GM19468 (cell line): ENCODE measurements around the gene TRPC6.
"Not testable (repeated sequence)": the region's sequence is repeated elsewhere in the genome, so short reads cannot be mapped to it uniquely, and the experiment has no call there.

ENCODE experiments used
- ATAC-seq: cut with Tn5 transposase; IDR thresholded peaks from one replicate; pipeline ENCODE4 v1.9.1; 2021; ENCODE audit warnings: mild to moderate bottlenecking, moderate library complexity, moderate number of reproducible peaks; ENCODE audit not compliant: unreplicated experiment; ENCODE audit errors: extremely low read depth

The TRPC6 gene

GRCh38 chr11:101523634-101524260 is 60.1 kb downstream of the TRPC6 start:
- no peak for ATAC-seq

- ATAC-seq = no peak
These were observed 60.6 kb downstream of the TRPC6 start for GRCh38 chr11:101523193-101523592.

- no peak for ATAC-seq
These were observed 62.0 kb downstream of the TRPC6 start for GRCh38 chr11:101521821-101522220.

GRCh38 chr11:101516546-101516945 is 67.3 kb downstream of the TRPC6 start:
- no peak for ATAC-seq

DNA sequence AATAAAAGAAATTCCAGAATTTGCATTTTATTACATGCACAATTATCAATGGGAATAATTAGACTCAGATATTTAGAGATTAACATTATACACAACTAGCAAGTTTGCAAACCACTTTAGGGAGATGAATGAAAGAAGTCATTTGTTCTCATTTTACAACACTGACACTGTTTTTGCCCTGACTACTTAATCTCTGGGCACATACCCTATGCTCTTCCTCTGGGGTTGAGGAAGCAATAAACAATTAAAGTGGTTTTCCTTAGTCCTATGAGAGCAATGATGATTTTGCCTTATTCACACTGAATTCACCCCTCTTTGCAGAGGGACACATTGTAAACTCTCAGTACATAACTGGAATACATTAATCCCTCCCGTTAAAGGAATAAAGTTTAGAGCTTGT is 72.7 kb downstream of the TRPC6 start:
- ATAC-seq = no peak

DNA sequence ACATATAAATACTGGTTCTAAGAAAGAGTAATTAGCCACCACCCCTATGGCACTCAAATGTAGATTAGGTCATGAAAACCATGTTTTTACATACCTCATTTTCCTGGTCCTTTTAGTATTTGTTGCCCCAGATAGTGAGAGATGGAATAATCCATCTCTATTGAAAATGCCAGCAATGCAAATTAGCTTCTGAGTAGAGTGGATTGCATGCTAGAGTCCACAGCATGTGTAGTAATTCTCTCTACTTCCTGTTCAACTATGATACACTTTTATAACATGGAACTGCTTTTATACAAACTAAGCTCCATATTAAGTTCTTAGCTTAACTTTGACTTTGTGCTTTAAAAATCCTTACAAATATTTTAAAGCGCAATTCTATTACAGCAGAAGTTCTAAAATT is 73.2 kb downstream of the TRPC6 start:
- no peak for ATAC-seq

GRCh38 chr11:101509922-101510321 is 73.9 kb downstream of the TRPC6 start:
- no peak for ATAC-seq

GRCh38 chr11:101508370-101508769 is 75.4 kb downstream of the TRPC6 start:
- no peak for ATAC-seq

DNA sequence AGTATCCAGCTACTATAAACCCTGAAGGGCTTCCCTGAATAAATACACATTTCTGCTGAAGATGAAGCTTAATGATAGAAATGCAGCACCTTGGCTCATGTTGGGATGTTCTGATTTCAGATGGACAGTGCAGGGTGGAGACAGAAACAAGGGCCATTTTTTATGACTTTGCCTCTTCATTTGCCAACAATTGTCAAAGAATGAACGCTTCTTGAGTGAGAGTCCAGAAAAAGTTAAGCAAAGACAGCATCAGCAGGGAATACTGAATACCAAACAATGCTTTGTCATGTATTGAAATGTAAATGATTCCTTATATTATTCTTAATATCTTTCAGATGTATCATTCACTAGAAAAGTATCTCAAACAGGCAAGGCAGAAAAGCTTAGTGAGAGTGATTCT is 84.9 kb downstream of the TRPC6 start:
- ATAC-seq = no peak

DNA sequence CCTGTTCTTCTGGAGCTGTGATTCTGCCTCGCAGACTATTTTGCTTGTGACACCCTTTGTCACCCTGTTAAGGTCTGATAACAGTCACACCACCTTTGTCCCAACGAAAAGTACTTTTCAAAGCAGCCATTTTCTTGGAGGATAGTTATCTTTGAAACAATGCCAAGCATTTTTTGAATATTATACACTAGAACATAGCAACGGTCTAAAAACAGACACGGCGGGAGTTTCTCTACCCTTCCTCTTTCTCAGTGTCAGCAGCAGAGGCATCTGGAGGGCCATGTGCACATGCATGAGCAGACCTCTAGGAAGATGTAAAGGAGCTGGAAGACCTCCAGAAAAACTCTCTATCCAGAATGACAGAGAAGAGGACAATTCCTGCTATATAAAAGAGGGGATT is 86.5 kb downstream of the TRPC6 start:
- ATAC-seq = no peak

GRCh38 chr11:101487775-101488174 is 96.0 kb downstream of the TRPC6 start:
- ATAC-seq = no peak

DNA sequence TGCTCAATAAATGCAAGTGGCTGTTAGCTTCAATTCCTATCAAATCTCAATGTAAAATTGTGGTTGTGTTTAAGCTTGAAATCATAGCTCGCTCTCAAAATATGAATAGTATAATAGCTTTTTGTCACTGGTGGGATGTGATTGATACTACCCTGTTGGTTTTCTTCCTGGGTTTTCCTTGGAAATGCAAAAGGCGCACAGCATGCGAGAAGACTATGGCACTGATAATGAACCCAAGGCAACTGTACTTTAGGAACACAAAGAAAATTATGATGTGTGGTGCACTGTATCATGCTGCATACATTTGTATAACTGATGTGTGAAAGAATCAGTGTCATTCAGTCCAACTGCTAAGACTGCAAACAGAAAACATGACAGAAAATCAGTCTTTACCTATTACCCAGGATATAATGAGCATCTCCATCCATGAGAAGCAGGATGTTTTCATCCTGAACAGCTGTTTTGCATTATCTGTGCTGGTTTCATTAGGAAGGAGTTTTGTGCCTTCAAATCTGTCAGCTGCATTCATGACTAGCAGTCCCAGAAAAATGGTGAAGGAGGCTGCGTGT is 101.2 kb downstream of the TRPC6 start:
- ATAC-seq = no peak

- ATAC-seq = no peak
These were observed 105.0 kb downstream of the TRPC6 start for GRCh38 chr11:101478587-101479369.

DNA sequence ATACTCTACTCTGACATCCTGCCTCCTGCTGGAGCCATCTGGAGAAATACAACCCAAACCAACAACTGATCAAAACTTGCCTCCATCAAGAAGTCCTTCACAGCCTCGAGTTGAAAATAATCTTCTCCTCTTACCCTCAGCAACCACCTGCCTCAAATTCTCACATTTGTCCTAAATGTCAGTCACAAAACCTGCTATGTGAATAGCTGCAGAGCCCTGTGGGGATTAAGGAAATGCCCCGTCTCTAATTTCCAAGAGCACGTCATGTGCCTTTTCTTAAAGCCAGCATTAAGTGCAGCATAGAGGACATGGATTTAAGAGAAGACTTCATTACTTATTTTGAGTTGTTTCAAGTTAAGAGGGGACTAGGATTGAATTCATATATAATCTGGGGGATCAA is 105.9 kb downstream of the TRPC6 start:
- no peak for ATAC-seq

GRCh38 chr11:101476191-101476590 is 107.6 kb downstream of the TRPC6 start:
- no peak for ATAC-seq

DNA sequence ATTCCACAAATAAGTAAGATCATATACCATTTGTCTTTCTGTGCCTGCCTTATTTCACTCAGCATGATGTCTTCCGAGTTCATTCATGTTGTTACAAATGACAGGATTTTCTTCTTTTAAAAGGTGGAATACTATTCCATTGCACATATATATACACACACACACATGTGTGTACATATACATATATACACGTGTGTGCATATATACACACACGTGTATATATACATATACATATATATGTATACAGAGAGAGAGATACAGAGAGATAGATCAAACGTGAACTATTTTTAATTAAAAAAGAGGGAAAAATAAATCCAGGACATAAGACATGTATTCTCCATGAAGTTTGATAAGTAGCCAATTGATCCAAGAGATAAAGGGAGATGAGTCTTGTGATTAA is 108.1 kb downstream of the TRPC6 start:
- ATAC-seq = no peak

DNA sequence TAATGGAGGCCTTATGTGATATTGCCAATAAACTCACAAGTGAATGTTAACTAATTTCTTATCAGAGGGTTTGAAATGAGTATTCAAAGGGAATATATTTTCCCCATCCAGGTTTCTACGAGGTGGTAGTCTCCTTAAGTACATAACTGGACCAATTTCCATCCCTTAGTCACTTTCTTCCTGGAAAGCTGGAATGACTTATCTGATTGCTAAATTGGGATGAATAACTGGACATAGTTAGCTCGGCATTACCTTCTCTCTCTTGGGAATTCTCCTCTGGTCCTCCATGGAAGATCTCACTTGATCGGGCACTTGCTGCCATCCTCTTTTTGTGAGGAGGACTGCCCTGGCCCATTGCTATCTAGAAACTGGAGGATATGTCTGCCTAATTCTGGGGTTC is 109.1 kb downstream of the TRPC6 start:
- ATAC-seq = no peak

- ATAC-seq = no peak
These were observed 112.8 kb downstream of the TRPC6 start for GRCh38 chr11:101470881-101471520.

- ATAC-seq = no peak
These were observed 113.4 kb downstream of the TRPC6 start for GRCh38 chr11:101470419-101470818.

DNA sequence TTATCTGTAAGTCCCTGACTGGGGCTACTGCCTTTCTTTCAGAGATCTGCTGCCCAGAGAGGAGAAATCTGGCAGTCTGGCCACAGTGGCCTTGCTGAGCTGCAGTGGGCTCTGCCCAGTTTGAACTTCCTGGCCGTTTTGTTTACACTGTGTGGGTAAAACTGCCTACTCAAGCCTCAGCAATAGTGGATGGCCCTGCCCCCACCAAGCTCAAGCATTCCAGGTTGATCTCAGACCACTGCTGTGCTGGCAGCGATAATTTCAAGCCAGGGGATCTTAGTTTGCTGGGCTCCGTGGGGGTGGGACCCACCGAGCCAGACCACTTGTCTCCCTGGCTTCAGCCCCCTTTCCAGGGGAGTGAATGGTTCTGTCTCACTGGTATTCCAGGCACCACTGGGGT is 117.5 kb downstream of the TRPC6 start:
- ATAC-seq = no peak

GRCh38 chr11:101464388-101464787 is 119.4 kb downstream of the TRPC6 start:
- not testable (repeated sequence) for ATAC-seq
